ENCODE results near the gene SUFU.

- TF ChIP-seq, protein P1, sequence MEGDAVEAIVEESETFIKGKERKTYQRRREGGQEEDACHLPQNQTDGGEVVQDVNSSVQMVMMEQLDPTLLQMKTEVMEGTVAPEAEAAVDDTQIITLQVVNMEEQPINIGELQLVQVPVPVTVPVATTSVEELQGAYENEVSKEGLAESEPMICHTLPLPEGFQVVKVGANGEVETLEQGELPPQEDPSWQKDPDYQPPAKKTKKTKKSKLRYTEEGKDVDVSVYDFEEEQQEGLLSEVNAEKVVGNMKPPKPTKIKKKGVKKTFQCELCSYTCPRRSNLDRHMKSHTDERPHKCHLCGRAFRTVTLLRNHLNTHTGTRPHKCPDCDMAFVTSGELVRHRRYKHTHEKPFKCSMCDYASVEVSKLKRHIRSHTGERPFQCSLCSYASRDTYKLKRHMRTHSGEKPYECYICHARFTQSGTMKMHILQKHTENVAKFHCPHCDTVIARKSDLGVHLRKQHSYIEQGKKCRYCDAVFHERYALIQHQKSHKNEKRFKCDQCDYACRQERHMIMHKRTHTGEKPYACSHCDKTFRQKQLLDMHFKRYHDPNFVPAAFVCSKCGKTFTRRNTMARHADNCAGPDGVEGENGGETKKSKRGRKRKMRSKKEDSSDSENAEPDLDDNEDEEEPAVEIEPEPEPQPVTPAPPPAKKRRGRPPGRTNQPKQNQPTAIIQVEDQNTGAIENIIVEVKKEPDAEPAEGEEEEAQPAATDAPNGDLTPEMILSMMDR (IDR thresholded peaks at IDR 0.05; ENCODE audit: insufficient read depth, low read length, poor library complexity, severe bottlenecking), result no peak
- no peak for TF ChIP-seq EZH2phosphoT487 (conservative IDR thresholded peaks at IDR 0.05; ENCODE audit: low read length)
These were observed 111.1 kb downstream of the SUFU start for GRCh38 chr10:102614888-102615287.

Measured in SU-DHL-6 (cell line).